Measurements from ENCODE around the gene TSPAN4. TPM values are rescaled to one million over a fixed set of nuclear protein-coding genes. Genes with fewer than 3 reads are reported as not detected.
A peak's percentile ranks its signal among the peaks of the same experiment; 100 is the strongest.

The TSPAN4 gene
- total and polyA plus RNA-seq, 7 donors, result 11.4 to 38.5 (median 17.7) TPM

DNA sequence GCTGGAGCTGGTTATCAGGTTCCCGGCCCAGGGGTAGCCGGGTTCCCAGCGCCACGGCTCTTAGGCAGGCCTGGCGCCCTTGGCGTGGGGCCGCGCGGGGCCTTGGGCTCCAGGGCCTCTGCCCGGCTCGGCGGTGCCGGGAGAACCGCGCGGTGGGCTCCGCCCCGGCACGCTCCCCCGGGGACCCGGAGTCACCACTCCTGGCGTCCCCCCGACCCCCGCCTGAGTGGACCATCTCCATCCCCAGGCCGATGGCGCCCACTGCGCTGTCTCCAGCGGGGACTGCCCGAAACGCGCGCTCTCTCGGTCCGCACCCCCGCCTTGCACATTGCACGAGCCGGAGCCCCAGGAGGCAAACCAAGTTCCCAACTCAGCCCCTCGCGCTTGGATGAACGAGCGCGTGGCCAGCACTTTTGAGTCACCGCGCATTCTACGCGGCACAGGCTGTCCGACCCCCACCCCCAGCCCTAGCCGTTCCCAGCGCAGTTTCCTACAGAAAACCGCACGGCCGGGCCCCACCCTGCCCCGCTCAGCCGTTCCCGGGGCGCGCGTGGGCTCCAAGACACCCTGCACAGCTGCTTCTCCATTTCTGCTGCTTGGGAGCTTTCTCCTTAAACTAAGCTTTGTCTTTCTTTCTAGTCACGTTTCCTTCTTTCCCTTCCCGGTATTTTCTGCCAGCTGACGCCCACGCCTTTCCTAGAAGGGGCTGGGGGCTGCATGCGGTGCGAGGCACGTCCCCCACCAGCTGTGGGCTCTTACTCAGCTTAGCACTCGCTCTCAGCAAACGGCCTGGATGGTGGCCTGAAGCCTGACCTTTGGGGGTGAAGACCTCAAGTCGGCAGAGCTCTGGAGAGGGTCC lies 68.6 kb downstream of the TSPAN4 start:
- Histone ChIP-seq H3K36me3 (ENCODE audit: insufficient read depth in 1 of 2, low read depth in 1 of 2) (peaks cover 0 to 5% of the 10 kb centered on the region in 2 donors), H3K9me3 (no peaks in the 10 kb centered on the region), H3K4me3 (peak overlapping the region; percentile 72), H3K27me3 (ENCODE audit: insufficient read depth in 3 of 3, low read length in 2 of 3) (no peaks in the 10 kb centered on the region), H3K27ac (peak overlapping the region; percentile 82), H3K4me1 (peaks cover 15% of the 10 kb centered on the region)
- intact Hi-C loops (cut with DNase I), result loop anchor here in 1 of 2 donors (5.0 kb wide), 2 partner anchors 64 to 66 kb away; no protein-coding TSS in a partner anchor
- WGBS, 3 donors, result 1 to 4% (median 2%) methylated on average over 55 to 68 of the region's 68 CpGs
- TF ChIP-seq, protein P1, sequence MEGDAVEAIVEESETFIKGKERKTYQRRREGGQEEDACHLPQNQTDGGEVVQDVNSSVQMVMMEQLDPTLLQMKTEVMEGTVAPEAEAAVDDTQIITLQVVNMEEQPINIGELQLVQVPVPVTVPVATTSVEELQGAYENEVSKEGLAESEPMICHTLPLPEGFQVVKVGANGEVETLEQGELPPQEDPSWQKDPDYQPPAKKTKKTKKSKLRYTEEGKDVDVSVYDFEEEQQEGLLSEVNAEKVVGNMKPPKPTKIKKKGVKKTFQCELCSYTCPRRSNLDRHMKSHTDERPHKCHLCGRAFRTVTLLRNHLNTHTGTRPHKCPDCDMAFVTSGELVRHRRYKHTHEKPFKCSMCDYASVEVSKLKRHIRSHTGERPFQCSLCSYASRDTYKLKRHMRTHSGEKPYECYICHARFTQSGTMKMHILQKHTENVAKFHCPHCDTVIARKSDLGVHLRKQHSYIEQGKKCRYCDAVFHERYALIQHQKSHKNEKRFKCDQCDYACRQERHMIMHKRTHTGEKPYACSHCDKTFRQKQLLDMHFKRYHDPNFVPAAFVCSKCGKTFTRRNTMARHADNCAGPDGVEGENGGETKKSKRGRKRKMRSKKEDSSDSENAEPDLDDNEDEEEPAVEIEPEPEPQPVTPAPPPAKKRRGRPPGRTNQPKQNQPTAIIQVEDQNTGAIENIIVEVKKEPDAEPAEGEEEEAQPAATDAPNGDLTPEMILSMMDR (IDR thresholded peaks at IDR 0.05), result no peak
- peak; percentile 64 to 73 for DNase-seq
- ATAC-seq, result peak; percentile 35 to 64 (median 42)

GRCh38 chr11:911890-912219 lies 69.2 kb downstream of the TSPAN4 start:
- no peak overlapping the region for H3K27ac ChIP-seq

GRCh38 chr11:912266-912665 lies 69.6 kb downstream of the TSPAN4 start:
- 88 to 93% (median 90%) methylated on average over 10 to 14 of the region's 14 CpGs for WGBS, 3 donors
- no peak for DNase-seq
- TF ChIP-seq, protein P1 (IDR thresholded peaks at IDR 0.05), result no peak
- Histone ChIP-seq H3K4me1 (peaks cover 15% of the 10 kb centered on the region), H3K9me3 (no peaks in the 10 kb centered on the region), H3K27me3 (ENCODE audit: insufficient read depth in 3 of 3, low read length in 2 of 3) (no peaks in the 10 kb centered on the region), H3K27ac (no peak overlapping the region), H3K4me3 (no peak overlapping the region), H3K36me3 (ENCODE audit: insufficient read depth in 1 of 2, low read depth in 1 of 2) (no peaks in the 10 kb centered on the region)
- no peak for ATAC-seq
- intact Hi-C loops (cut with DNase I), result loop anchor here in 1 of 2 donors (5.0 kb wide), 2 partner anchors 65 kb away; no protein-coding TSS in a partner anchor

More at GRCh38 chr11:911890-912219, 69.2 kb downstream of the TSPAN4 start:
- Histone ChIP-seq H3K4me3 (peak overlapping the region; percentile 72), H3K9me3 (no peaks in the 10 kb centered on the region), H3K27me3 (ENCODE audit: insufficient read depth in 3 of 3, low read length in 2 of 3) (no peaks in the 10 kb centered on the region), H3K36me3 (ENCODE audit: insufficient read depth in 1 of 2, low read depth in 1 of 2) (peaks cover 0 to under 1% of the 10 kb centered on the region in 2 donors), H3K4me1 (peaks cover 15% of the 10 kb centered on the region)
- WGBS, 3 donors, result 84 to 93% (median 91%) methylated on average over 11 of the region's 11 CpGs
- intact Hi-C loops (cut with DNase I), result loop anchor here in 1 of 2 donors (5.0 kb wide), 2 partner anchors 65 kb away; no protein-coding TSS in a partner anchor
- DNase-seq (no peak), ATAC-seq (no peak)
- TF ChIP-seq, protein P1 (IDR thresholded peaks at IDR 0.05), result no peak

- no peaks in the 10 kb centered on the region for H3K9me3 ChIP-seq
- H3K4me3 ChIP-seq, result no peak overlapping the region
- 88 to 94% (median 91%) methylated on average over 4 of the region's 4 CpGs for WGBS, 3 donors
- H3K27me3 ChIP-seq (ENCODE audit: insufficient read depth in 3 of 3, low read length in 2 of 3), result no peaks in the 10 kb centered on the region
- TF ChIP-seq, protein P1 (IDR thresholded peaks at IDR 0.05), result no peak
- ATAC-seq, result no peak
- H3K27ac ChIP-seq, result no peak overlapping the region
- H3K4me1 ChIP-seq, result peaks cover 15% of the 10 kb centered on the region
- intact Hi-C loops (cut with DNase I), result loop anchor here in 1 of 2 donors (5.0 kb wide), 2 partner anchors 64 to 66 kb away; no protein-coding TSS in a partner anchor
- DNase-seq, result no peak
- H3K36me3 ChIP-seq (ENCODE audit: insufficient read depth in 1 of 2, low read depth in 1 of 2), result no peaks in the 10 kb centered on the region
Observed at GRCh38 chr11:913043-913442, 70.4 kb downstream of the TSPAN4 start.
